ENCODE data around the gene MIGA1. TPM values are rescaled to one million over a fixed set of nuclear protein-coding genes. Genes with fewer than 3 reads are reported as not detected.
"Not testable (repeated sequence)": the region's sequence is repeated elsewhere in the genome, so short reads cannot be mapped to it uniquely, and the experiment has no call there.

The MIGA1 gene
- total RNA-seq, 1 donor from 2014 or later: 10.8 TPM

DNA sequence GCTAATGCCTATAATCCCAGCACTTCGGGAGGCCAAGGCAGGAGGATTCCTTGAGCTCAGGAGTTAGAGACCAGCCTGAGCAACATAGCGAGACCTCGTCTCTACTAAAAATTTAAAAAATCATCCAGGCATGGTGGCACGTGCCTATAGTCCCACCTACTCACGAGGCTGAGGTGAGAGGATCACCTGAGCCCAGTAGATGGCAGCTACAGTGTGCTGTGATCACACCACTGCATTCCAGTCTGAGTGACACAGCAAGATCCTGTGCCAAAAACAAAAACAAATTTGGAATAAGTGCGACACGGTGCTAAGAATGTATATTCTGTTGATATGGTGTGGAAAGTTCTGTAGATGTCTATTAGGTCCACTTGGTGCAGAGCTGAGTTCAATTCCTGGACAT is 34.9 kb upstream of the MIGA1 start:
- intact Hi-C loops (cut with DNase I): no loop called here
- H3K9me3 ChIP-seq: no peaks in the 10 kb centered on the region
- H3K27ac ChIP-seq: no peak overlapping the region
- no peaks in the 10 kb centered on the region for H3K27me3 ChIP-seq
- TF ChIP-seq, protein P1, sequence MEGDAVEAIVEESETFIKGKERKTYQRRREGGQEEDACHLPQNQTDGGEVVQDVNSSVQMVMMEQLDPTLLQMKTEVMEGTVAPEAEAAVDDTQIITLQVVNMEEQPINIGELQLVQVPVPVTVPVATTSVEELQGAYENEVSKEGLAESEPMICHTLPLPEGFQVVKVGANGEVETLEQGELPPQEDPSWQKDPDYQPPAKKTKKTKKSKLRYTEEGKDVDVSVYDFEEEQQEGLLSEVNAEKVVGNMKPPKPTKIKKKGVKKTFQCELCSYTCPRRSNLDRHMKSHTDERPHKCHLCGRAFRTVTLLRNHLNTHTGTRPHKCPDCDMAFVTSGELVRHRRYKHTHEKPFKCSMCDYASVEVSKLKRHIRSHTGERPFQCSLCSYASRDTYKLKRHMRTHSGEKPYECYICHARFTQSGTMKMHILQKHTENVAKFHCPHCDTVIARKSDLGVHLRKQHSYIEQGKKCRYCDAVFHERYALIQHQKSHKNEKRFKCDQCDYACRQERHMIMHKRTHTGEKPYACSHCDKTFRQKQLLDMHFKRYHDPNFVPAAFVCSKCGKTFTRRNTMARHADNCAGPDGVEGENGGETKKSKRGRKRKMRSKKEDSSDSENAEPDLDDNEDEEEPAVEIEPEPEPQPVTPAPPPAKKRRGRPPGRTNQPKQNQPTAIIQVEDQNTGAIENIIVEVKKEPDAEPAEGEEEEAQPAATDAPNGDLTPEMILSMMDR (IDR thresholded peaks at IDR 0.05): no peak
- TF ChIP-seq POLR2AphosphoS5 (IDR thresholded peaks at IDR 0.05; ENCODE audit: insufficient read depth in 1 of 2, low read depth in 1 of 2): no peak
- no peak for TF ChIP-seq POLR2A (IDR thresholded peaks at IDR 0.05)
- peaks cover 0 to 11% of the 10 kb centered on the region in 2 donors for H3K36me3 ChIP-seq
- no peak for DNase-seq (ENCODE audit: extremely low spot score in 2 of 2)
- H3K4me1 ChIP-seq: peaks cover 24% of the 10 kb centered on the region
- no peak overlapping the region for H3K4me3 ChIP-seq

DNA sequence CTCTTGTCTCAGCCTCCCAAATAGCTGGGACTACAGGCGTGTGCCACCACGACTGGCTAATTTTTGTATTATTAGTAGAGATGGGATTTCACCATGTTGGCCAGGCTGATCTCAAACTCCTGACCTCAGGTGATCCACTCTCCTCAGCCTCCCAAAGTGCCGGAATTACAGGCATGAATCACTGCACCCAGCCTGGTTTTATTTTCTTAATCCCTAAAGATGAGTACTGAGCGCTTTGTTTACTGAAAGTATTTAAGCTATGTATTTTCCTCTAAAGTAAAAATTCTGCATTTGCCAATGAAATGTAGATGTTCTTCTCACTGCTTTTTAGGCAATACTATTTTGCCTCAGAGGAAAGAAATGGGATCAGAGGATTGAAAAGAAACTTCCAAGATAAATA is 30.0 kb upstream of the MIGA1 start:
- DNase-seq (ENCODE audit: extremely low spot score in 2 of 2); H3K9me3 ChIP-seq; H3K36me3 ChIP-seq; H3K27ac ChIP-seq; intact Hi-C loops (cut with DNase I); H3K4me3 ChIP-seq; H3K27me3 ChIP-seq: not testable (repeated sequence)
- H3K4me1 ChIP-seq: peaks cover 43% of the 10 kb centered on the region

DNA sequence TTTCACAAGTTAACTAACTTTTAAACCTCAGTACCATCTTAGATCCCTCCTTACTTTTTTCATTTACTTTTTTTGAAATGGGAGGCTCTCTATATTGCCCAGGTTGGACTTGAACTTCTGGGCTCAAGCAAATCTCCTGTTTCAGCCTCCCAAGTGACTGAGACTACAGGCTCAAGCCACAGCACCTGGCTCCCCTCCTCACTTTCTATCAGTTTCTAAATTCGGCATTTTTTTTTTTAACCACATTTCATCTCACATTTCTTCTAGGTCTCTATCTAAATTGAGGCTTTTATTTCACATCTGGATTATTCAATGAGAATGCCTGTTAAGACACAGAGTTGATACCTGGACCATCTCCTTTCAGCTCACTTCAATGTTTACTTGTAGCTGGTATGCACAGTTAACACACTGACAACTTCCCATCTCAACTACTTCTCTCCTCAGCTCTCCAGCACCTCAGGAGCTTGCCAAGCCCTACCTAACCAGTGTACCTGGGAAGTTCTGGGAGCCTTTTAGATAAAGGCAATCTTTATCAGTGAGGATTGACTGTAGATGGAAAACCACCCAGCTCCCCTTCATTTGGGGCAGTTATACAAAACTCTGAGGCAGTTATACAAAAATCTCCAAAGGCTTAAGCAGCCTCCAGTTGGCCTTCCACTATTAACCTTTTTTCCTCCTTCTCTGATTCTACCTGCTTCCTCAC is 23.2 kb upstream of the MIGA1 start:
- Histone ChIP-seq H3K9me3 (no peaks in the 10 kb centered on the region), H3K27ac (no peak overlapping the region), H3K4me1 (peaks cover 61% of the 10 kb centered on the region), H3K4me3 (no peak overlapping the region), H3K36me3 (no peaks in the 10 kb centered on the region), H3K27me3 (no peaks in the 10 kb centered on the region)
- intact Hi-C loops (cut with DNase I): loop anchor here (5.0 kb wide), 1 partner anchor 74 kb away; the partner anchor contains the start of gene ZZZ3
- DNase-seq (ENCODE audit: extremely low spot score in 2 of 2): no peak
- TF ChIP-seq POLR2AphosphoS5 (IDR thresholded peaks at IDR 0.05; ENCODE audit: insufficient read depth in 1 of 2, low read depth in 1 of 2): no peak
- TF ChIP-seq POLR2A (IDR thresholded peaks at IDR 0.05): no peak
- TF ChIP-seq, protein P1 (IDR thresholded peaks at IDR 0.05): no peak

DNA sequence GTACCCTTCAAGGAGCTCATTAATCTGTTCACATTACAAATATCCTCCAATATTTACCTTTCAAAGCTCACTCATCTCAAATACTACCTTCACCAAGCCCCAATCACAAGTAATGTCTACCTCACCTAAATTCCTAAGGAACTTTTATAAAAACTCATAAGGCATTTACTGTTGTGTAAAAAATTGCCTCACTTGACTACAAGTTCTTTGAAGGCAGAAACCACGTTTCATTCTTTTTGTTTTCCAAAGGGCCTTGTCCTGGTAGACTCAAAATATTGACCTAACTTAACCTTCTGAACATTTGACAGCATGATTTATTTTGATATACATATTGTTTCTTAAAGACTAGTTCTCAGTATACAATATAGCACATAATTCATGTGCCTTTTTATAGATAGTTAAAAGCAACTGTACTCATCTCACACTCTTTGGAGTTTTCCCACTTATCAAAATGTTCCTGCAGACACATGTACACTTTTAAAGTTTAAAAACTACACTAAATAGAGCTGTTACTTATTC is 22.3 kb upstream of the MIGA1 start:
- Histone ChIP-seq H3K9me3 (no peaks in the 10 kb centered on the region), H3K27me3 (no peaks in the 10 kb centered on the region), H3K36me3 (no peaks in the 10 kb centered on the region), H3K4me3 (no peak overlapping the region), H3K27ac (no peak overlapping the region), H3K4me1 (peaks cover 54% of the 10 kb centered on the region)
- intact Hi-C loops (cut with DNase I): loop anchor here (5.0 kb wide), 1 partner anchor 75 kb away; the partner anchor contains the start of gene ZZZ3
- TF ChIP-seq, protein P1 (IDR thresholded peaks at IDR 0.05): no peak
- TF ChIP-seq POLR2A (IDR thresholded peaks at IDR 0.05): no peak
- no peak for TF ChIP-seq POLR2AphosphoS5 (IDR thresholded peaks at IDR 0.05; ENCODE audit: insufficient read depth in 1 of 2, low read depth in 1 of 2)
- no peak for DNase-seq (ENCODE audit: extremely low spot score in 2 of 2)

DNA sequence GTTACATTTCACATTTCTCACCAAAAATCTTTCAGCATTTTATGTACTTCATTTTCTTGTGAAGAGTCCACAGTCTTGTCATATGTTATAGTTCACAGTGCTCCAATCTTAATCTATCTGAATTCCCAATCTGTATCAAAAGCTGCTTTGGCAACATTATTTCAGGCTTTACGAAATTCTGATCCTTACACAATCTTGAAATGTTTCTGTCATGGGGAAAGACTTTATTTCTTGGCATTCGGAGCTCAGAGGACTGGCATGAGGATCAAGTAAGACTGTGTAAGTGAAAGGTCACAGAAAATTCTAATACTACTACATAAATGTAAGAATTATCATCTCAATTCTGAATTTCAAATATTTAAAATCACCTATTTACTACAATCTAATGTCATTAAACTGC is 21.8 kb upstream of the MIGA1 start:
- intact Hi-C loops (cut with DNase I): loop anchor here (5.0 kb wide), 1 partner anchor 75 kb away; the partner anchor contains the start of gene ZZZ3
- no peaks in the 10 kb centered on the region for H3K36me3 ChIP-seq
- peak overlapping the region in 1 of 2 donors; percentile 96 for H3K4me3 ChIP-seq
- peaks cover 49% of the 10 kb centered on the region for H3K4me1 ChIP-seq
- TF ChIP-seq POLR2AphosphoS5 (IDR thresholded peaks at IDR 0.05; ENCODE audit: insufficient read depth in 1 of 2, low read depth in 1 of 2) (peak in 1 of 2 donors; percentile 48), POLR2A (IDR thresholded peaks at IDR 0.05) (no peak)
- peak overlapping the region; percentile 90 for H3K27ac ChIP-seq
- H3K27me3 ChIP-seq: no peaks in the 10 kb centered on the region
- DNase-seq (ENCODE audit: extremely low spot score in 2 of 2): no peak
- H3K9me3 ChIP-seq: no peaks in the 10 kb centered on the region

Data from vagina (tissue), 2 donors.